Measurements from ENCODE around the gene PLXDC2.

PLXDC2 gene

DNA sequence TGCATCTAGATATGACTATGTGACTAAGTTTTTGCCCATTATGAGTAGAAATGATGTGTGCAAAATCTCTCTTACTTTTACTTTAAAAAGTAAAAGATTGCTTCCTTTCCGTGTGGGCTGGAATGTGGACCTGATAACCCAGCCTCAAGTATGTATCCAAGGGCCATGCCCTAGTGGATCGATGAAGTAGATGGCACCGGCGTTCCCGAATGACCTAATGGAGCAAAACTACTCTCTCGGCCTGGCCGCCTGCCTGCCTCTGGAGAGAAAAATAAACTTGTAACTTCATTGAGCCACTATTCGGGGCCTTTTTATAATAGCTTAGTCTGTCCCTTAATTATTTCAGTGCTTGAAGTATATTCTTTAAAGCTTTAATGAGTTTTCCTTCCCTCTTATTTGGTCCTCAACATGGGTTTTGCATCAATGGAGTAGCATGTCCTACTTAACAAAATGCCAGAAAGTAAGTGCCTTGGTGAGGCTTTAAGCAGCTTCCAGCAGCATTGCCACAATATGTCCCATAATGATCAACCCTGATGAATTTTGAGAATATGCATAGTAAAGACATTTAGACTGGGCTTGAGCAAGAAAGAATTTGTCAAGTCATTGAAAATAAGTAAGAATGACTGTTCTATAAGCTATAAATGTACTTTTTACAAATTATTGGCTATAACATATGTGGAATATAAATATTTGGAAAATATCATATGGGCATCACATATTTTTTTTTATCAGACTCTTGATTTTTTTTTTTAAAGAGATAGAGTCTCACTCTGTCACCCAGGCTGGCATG lies 61.4 kb downstream of the PLXDC2 start:
- in situ Hi-C loops (cut with MboI; ENCODE audit: low pct_unique_long_range_greater_than_20kb, low sequenced_read_pairs, unreplicated experiment) = no loop called here
- no peak for DNase-seq (ENCODE audit: low spot score)
- TF ChIP-seq, protein P1, sequence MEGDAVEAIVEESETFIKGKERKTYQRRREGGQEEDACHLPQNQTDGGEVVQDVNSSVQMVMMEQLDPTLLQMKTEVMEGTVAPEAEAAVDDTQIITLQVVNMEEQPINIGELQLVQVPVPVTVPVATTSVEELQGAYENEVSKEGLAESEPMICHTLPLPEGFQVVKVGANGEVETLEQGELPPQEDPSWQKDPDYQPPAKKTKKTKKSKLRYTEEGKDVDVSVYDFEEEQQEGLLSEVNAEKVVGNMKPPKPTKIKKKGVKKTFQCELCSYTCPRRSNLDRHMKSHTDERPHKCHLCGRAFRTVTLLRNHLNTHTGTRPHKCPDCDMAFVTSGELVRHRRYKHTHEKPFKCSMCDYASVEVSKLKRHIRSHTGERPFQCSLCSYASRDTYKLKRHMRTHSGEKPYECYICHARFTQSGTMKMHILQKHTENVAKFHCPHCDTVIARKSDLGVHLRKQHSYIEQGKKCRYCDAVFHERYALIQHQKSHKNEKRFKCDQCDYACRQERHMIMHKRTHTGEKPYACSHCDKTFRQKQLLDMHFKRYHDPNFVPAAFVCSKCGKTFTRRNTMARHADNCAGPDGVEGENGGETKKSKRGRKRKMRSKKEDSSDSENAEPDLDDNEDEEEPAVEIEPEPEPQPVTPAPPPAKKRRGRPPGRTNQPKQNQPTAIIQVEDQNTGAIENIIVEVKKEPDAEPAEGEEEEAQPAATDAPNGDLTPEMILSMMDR (IDR thresholded peaks at IDR 0.05; ENCODE audit: extremely low read depth, insufficient read depth, missing control alignments) = no peak

DNA sequence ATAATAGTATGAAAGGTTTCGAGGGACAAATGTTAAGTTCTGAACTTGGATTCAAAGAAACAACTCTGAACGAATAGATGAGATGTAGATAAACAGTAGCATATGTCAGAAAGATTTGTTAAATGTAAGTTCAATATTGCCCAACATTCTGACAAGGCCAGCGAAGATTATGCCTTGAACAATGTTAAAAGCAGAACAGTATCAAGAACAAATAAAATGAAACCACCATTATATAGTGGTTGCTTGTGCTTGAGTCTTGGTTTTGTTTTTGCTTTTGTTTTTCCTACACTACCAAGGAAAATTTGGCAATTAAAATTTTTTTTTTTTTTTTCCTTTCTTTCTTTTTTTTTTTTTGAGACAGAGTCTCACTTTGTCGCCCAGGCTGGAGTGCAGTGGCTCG lies 66.4 kb downstream of the PLXDC2 start:
- DNase-seq (ENCODE audit: low spot score) = no peak
- in situ Hi-C loops (cut with MboI; ENCODE audit: low pct_unique_long_range_greater_than_20kb, low sequenced_read_pairs, unreplicated experiment) = no loop called here
- TF ChIP-seq, protein P1 (IDR thresholded peaks at IDR 0.05; ENCODE audit: extremely low read depth, insufficient read depth, missing control alignments) = no peak

DNA sequence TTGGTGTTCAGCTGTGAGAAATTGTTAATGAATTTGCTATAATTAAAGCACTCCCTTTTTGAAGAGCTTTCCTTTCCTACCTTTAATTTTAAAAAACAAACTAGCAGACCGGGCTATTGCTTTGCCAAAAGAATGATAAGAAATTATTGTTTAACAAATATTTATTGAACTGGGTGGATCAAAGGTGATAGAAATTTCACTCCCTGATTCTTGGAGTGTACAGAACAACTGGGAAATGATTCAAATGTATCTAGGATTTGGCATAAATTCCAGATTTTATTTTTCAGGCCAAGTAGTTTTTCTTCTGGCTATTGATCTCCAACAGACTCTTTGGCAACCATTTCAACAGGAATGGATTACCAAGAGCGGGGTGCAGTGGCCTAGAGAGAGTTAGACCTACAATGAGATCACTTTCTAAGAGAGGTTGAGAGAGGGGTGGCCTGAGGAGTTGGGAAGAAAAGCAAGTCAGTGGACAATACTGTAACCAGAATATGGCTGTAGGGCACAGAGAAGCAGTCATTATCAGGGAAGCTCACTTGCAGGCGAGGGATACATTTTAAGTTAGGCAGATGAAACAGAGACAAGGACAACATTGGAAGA lies 71.9 kb downstream of the PLXDC2 start:
- in situ Hi-C loops (cut with MboI; ENCODE audit: low pct_unique_long_range_greater_than_20kb, low sequenced_read_pairs, unreplicated experiment) = no loop called here
- TF ChIP-seq, protein P1 (IDR thresholded peaks at IDR 0.05; ENCODE audit: extremely low read depth, insufficient read depth, missing control alignments) = no peak
- DNase-seq (ENCODE audit: low spot score) = no peak

DNA sequence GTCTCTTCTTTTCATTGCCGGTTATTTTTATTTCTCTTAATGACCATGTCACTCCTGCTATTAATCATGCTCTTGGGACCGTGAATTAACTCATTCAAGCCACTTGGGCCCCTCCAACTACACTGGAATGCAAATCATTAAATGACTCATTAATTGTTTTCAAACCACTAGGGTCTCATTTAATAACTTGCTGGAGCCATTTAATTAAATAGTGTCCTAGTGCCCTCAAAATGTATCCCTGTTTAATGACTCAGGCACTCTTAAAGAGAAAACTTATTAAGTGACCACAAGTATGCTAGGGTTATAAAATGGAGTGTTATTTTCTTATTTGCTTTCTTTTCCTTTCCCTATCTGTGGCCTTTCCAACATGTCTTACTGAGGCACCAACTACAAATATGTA lies 73.0 kb downstream of the PLXDC2 start:
- TF ChIP-seq, protein P1 (IDR thresholded peaks at IDR 0.05; ENCODE audit: extremely low read depth, insufficient read depth, missing control alignments) = no peak
- in situ Hi-C loops (cut with MboI; ENCODE audit: low pct_unique_long_range_greater_than_20kb, low sequenced_read_pairs, unreplicated experiment) = no loop called here
- DNase-seq (ENCODE audit: low spot score) = no peak

DNA sequence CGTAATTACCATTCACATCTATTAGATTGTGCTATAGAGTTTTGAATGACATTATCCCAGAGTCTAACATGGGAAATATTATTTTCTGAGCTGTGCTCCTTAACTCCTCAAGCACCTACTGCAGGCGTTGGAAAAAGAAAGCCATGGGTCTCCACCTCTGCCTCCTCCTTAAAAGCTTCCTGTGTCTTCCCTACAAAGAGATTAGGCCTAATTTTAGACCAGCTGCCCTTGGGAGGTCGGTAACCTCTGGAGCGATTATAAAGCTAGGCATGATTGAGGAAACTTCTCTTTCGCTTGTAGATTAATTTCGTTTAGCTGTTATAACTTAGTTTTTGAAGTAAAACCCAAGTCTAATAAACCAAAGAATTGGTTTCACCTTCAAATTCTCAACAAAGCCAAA lies 75.2 kb downstream of the PLXDC2 start:
- in situ Hi-C loops (cut with MboI; ENCODE audit: low pct_unique_long_range_greater_than_20kb, low sequenced_read_pairs, unreplicated experiment) = no loop called here
- TF ChIP-seq, protein P1 (IDR thresholded peaks at IDR 0.05; ENCODE audit: extremely low read depth, insufficient read depth, missing control alignments) = no peak
- no peak for DNase-seq (ENCODE audit: low spot score)

DNA sequence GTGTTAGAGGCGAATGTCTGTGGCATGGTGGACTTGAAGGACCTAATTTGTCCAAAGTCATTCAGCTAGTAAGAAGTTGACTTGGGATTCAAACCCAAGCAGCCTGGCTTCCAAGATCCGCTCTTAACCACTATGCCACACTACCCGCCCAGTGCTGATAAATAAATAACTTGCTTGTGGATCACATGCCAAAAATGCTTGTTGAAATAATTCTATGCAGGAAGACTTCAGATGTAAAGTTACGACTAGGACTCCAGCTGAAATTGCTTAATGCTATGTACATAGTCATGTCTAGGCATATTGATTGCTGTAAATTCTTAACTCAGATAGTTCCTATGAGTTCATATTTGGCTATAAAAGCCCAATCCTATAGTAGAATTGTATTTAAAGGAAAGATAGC lies 76.0 kb downstream of the PLXDC2 start:
- TF ChIP-seq, protein P1 (IDR thresholded peaks at IDR 0.05; ENCODE audit: extremely low read depth, insufficient read depth, missing control alignments) = no peak
- in situ Hi-C loops (cut with MboI; ENCODE audit: low pct_unique_long_range_greater_than_20kb, low sequenced_read_pairs, unreplicated experiment) = no loop called here
- DNase-seq (ENCODE audit: low spot score) = no peak
